CD4-positive, alpha-beta T cell treated with Interleukin-10 for 1 hour (primary cell): ENCODE measurements around the gene GFM1.

Source experiments
- DNase-seq: peaks from one replicate; pipeline ENCODE4 v3.0.0-alpha.2; 2020

GFM1 gene

GRCh38 chr3:158728851-158729250, 84.5 kb downstream of the GFM1 start:
- no peak for DNase-seq

- DNase-seq: no peak
Observed at GRCh38 chr3:158731486-158731885, 87.2 kb downstream of the GFM1 start.

DNA sequence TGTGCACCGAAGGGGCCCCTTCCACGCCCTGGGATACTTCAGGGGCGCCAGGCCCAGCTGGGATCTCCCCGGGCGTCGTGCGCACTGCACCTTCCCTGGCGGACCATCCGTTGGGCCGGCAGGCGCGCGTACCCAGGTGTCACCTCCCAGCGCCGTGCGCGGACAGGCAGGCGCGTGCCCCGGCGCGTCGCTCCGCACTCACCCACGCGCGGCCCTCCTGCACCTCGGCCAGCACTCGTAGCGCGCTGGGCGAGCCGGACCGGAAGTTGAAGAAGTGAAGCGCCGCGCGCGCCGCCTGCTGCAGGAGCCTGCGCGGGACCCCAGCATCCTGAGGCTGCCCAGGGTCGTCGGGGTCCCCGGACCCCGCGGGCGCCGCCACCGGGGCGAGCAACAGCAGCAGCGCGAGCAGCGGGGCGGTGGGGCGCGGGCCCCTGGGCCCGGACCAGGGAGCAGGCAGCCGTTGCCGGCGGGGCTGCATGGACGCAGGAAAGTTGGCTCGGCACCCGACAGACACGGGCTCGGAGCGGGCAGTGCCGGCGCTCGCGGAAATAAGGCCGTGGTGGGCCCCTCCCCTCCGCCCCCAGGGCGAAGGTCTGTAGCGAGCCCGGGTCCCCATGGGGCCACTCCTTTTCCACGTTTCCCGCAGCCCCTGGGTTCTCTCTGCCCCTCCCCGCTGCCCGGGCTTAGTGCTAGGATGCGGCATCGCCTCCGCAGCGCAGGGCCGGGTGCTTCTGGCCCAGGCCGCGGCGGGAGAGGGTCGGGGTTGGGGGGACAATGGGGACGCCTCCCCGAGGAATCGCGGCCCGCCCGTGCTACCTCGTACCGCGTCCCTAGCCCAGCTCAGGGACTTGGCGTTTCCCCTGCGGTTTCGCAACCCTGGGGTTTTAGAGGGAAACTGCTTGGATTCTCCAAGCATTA, 87.9 kb downstream of the GFM1 start, which contains the start of gene RARRES1:
RARRES1 (minus strand) TSS at position 520 of the 918 bp plus-strand sequence; CDS start at position 478, 42 bp downstream.
- DNase-seq: peak; percentile 21

- DNase-seq: no peak
Observed at GRCh38 chr3:158732856-158733200, 88.5 kb downstream of the GFM1 start.

- DNase-seq: no peak
Observed at GRCh38 chr3:158733656-158734055, 89.3 kb downstream of the GFM1 start.

GRCh38 chr3:158735296-158736033, 91.1 kb downstream of the GFM1 start:
- no peak for DNase-seq

DNA sequence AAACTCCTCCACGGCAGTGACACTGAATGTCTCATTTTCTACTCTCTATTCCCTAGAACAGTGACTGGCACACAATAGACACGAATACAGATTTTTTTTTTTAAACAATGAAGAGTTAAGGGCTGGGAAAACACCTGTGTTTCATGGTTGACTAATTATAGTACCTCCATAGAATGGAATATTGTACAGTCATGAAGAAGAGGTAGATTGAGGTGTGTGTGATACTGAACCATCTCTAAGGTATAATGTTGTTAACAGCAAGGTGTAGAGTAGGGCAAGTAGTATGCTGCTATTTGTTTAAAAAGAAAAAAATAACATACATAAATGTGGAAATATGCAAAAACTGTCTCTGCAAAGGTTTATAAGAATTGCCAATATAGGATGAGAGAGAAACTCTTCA, 93.1 kb downstream of the GFM1 start:
- DNase-seq: no peak

- no peak for DNase-seq
Observed at GRCh38 chr3:158737976-158738615, 93.8 kb downstream of the GFM1 start.

DNA sequence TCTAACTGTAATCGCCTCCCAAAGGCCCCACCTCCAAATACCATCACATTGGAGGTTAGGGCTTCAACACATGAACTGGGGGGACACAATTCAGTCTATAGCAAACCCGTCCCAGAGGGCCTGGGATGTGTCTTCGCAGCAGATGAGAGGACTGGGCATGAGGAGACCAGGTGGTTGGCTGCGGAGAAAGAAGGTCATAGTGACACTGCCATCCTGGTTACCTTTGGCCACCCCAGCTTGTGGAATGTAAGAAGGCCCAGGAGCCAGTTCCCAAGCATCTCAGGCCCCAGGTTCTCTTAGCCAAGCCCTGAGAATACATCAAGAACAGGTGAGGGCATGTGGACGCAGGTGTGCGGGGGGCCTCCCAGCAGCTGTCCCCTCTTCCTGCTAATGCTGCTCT, 94.3 kb downstream of the GFM1 start:
- no peak for DNase-seq

GRCh38 chr3:158739078-158739477, 94.8 kb downstream of the GFM1 start:
- no peak for DNase-seq

DNA sequence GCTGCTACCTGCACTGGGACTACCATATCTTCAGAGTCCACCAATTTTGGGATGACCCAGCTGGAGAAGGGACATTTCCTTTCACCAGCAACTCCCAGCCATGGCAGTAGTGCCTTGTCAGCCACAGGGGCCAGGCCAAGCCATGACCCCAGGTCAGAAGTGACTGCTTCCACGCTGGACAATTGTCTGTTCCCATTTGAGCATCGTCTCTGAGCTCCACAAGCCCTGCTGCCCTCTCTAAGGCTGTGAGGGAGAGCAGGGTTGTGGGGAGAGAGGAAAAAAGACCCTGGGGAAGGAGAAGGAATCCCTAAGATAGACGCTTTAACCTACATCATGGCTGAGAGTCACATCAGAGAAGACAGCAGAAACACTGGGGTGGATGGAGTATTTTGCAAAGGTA, 95.3 kb downstream of the GFM1 start:
- DNase-seq: no peak
